Renal cortical epithelial cell (primary cell): Measurements from ENCODE around the gene BAG5. TPM values are rescaled to one million over a fixed set of nuclear protein-coding genes. Genes with fewer than 3 reads are reported as not detected.

Experiments used
- DNase-seq: peaks from one replicate; pipeline ENCODE4 v3.0.0-alpha.2; 2011; ENCODE audit warnings: low read depth
- total RNA-seq: library from RNA; depleted of rRNA; stranded (reverse); fragments of >200 nt; gene quantifications from 2 replicates; pipeline ENCODE4 v1.2.3, GENCODE V29; 2014

BAG5 gene
- total RNA-seq, 1 donor from 2014 or later = 78.4 TPM

DNA sequence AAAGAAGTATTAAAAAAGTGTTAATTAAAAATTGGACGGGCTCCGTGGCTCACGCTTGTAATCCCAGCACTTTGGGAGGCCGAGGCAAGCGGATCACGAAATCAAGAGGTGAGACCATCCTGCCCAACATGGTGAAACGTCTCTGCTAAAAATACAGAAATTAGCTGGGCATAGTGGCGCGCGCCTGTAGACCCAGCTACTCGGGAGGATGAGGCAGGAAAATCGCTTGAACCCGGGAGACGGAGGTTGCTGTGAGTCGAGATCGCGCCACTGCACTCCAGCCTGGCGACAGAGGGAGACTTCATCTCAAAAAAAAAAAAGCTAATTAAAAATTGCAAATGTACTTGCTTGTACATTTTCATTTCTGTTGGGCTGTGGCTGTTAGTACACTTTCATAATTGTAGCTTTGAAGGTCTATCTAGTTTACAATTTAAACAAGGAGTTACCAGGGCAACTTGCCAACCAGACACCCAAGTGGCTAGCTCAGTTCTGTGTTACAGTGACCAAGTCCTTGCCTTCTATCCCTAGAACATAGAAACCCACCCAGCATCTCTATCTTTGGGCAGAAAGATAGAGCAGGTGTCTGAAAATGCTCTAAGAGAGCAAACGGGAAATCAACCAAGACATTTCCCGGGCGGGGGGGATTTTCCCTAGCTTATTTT, 1.5 kb upstream of the BAG5 start:
- DNase-seq = no peak

DNA sequence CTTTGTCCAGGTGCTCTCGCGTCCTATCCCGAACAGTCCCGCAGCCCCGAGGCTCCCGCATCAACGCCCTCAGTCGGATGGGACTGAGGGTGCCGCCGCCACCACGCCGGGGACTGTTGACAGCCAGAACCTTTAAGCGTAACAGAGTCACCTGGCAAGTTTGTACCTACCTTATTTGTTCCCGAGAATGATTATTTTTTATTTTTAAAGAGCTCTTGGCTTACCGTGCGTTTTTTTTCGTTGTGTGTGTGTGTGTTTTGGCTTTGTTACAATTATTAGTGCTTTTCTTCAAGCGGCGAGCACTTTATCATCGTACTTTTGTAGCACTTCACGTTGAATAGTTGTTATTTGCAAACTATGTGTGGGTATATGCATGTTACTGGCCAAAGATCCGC, 766 bp upstream of the BAG5 start:
- DNase-seq = no peak

DNA sequence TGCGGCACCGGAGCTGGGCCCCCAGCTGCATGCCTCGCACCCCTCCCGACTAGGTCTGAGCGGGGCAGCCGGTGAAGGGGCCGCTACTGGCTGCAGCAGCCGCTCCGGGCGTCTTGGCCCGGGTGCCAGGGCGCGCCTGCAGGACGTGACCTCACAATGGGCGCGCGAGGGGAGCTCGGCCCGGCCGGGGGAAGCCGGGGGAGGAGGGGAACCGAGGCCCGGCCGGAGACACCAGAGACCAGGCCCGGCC, 353 bp downstream of the BAG5 start:
- DNase-seq = no peak

DNA sequence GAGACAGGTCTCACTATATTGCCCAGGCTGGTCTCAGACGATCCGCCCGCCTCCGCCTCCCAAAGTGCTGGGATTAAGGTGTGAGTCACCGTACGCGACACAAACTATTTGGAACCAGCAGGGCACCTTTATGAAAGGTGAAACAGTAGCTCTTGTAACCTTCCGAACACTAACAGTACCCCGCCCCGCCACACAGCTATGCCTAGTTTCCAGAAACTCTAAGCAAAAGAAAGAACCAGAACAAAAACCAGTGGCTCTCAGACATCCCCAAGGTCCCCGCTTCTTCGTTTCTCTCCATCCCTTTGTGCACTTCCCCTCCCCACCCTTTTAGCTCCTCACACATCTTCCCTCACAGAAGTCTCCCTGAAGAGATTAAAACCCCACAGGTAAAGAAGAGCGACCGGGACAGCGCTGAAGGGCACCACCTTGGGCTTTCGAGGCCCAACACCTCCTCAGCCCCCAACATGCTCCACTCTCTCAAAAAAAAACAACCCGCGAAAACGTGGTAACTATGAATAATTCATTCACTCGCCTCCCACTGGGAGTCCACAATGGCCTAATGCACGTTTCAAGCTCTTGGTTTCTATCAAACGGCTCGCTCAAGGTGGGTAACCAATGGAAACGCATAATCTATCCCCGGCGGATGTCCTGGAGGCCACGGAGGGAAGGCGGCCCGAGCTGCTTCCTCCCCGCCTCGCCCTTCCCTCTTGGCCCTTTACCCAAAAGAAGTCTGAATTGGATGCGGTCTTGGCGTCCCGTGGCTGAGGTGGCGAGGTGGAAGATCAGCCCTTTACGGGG, 877 bp downstream of the BAG5 start:
- DNase-seq = peak; percentile 33

DNA sequence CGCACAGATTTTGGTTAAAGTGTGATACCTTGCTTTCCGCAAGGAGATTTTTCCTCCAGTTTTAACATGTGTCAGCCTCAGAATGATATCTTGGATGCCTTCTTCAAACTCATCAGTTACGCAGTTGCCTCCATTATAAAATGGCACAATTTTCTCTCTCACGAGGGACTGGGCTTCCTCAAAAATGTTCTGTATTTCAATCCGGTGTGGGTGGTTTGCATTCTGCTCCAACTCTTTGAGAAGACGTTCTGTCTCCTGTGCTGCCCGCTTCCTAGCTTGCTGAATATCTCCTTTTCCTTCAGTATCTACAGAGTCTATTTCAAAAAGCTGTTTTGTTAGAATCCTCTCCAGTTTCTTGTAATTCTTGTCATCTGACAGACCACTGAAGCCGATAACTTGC, 1.8 kb downstream of the BAG5 start:
- DNase-seq = no peak

DNA sequence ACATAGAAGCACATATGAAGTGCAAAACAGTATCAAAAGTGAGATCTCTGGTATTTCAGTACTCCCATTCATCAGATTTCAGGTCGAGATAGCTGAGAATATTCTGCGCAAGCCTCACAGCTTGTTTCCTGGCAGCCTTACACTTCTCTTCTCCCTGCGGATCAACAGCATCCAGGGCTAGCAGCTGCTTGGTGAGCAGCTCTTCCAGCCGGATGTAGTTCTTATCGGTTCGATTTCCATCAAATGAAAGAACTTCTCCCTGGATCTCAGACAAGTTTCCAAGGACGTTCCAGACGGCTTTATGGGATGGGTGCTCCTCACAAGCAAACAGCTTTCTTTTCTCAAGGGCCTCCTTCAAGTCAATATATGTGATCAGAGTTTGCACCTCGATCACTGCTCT, 2.7 kb downstream of the BAG5 start:
- DNase-seq = no peak

DNA sequence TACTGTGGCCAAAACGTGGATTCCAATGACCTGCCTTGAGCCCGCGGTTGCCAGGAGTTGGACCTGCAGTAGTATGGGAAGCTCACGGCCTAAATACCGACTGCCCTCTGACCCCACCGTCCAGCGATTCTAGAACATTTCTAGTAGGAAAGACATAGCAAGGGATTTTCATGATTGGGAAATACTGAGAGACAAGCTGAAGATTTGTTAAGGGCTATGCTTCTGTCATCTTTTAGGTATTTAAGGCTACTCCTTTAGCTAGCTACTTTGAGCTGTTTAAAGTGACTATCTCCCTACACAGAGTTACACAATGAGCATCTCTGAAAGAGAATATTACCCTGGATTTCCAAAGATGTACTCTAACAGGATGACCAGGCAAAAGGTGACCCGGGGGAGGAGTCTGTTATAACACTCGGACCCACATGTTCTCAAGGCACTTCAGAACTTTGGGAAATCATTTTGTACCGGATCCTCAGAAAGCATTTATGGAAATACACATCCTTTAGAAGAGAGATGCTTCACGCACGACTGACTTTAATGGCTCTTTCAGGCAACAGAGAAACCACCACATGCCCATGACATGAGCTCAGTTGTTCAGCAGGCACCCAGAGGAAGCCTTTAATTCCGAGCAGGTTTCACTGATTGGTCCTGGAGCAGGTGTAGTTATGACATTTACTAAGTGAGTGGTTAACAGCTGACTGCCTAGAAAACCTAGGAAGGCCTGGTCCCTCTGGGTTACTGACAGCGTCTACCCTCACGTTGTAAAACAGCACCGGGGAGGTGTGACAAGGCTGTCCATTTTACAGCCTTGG, 4.2 kb downstream of the BAG5 start:
- peak; percentile 100 for DNase-seq

DNA sequence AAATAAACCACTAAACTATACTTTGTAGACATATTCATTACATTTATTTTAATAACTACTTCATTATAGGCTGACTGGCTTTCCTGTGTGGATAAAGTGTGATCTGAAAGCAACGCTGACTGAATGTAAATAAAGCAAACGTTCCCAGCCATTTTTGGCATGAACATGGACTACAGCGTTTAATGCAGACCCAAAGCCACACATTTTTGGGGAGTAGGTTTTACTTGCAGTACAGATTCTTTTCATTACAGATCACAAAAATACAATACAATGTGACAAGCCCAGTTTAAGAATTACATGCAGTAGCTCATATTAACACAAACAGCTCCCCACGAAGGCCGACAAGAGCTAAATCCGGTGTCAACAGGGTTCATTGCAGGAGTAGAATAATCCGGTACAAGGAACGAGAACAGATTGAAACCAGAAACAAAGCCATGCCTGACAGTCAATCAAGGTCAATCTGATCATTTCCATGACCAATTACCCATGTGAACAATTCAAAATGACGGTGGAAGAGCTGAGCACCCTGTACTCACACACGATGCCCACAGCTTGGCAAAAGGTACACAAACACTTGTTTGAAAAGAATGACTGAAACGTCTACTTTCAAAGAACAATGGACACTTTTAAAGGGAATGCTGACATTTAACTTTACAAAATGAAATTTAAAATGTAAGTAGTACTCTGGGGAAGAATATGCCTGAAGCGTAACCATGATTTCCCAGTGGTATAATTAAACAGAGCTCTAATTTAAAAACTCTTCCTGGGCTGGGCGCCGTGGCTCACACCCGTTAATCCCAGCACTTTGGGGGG, 5.3 kb downstream of the BAG5 start:
- DNase-seq = no peak

DNA sequence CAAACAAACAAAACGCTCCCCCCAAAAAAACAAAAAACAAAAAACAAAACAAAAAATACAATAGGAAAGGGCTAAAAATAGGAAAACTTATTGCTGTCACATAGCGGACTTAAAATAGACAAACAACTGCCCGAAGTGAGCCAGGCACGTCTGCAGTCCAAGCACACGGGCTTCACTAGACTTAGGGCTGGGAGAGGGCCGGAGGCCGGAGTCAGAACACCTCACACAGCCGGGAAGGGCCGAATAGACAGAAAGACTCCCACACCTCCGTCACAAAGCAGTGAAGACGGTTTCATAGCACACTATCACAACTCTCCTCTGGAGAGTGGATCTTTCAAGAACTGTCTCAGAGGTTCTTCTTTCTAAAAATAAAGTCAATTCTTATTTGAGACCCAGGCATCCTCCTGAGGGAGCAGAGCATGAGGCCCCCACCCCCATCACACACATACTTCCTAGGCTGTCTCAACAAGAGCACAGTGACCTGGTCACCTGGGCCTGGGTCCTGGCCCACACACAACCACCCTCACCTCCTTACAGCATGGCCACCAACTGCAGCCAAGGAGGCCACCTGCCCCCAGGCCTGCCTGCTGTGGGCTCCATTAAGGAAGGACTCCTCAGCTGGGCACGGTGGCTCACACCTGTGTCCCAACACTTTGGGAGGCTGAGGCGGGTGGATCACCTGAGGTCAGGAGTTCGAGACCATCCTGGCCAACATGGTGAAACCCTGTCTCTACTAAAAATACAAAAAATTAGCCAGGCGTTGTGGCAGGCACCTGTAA, 6.7 kb downstream of the BAG5 start:
- DNase-seq = no peak

DNA sequence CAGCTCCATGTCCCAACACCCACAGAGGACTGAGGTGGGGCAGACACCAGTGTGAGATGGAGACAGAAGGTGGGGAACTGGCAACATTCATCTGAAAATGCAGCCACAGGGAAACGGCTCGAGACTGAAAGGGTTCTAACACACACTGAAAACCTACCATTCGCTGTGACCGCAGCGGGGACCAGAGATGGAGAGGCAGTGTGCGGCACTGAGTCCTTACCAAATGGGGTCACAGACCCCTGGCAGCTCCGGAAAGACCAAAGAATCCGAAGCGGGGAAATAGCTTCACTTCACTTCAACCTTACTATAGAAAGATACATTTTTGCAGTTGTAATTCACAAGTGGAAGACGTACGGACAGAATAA, 9.6 kb downstream of the BAG5 start:
- no peak for DNase-seq

DNA sequence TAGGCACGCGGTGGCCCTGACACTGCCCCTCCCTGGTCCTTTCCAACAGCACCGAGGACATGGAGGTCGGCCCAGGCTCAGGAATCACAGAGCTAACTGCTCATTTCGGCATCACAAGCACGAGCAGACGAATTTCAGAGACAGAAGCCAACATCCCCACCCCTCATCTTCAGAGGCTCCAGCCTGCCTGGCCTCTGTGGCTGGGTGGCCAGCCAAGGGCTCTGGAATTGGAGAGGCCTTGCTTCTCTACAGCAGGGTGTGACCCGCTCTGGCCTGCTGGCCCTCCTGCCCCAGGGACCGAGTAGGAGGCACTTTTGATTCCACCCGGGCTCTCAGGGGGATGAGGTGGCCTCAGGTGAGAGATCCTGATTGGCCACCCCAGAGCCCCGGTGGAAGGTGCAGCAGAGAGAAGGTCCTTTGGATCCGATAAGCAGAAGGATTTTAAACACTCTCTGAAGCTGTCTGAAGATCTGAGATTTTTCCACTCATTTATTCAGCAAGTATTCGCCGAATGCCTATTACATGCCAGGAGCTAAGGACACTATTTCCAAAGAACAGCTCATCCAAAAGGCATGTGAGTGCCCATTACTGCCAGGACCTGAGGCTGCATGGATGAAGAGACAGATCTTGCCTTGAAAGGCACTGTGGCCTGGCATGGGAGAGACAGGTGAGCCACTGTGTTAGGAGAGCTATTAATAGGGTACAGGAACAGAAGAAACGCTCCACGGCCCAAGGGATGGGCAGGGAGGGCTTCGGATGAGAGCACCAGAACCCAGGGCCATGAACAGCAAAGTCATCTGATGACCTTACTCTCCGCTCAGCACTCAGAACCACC, 10.2 kb downstream of the BAG5 start:
- DNase-seq = peak; percentile 97

DNA sequence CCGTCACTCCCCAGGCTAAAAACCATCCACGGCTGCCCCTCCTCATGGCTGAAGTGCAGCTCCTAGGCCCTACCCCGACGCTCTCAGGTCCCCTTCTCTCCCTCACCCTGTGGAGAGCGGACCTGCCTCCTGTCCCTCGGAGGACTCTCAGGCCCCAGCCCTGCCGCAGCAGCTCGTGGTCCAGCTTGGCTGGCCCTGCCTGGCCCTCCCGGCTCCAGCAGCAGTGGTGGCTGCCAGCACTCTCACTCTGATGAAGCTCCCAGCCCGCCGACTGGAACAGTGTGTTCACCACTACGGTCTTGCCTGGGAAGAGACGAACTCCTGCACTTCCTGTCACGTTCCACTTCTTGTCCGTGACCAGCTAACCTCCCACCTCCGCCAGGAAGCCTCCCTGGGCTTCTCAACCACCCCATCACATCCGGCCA, 11.1 kb downstream of the BAG5 start:
- peak; percentile 60 for DNase-seq

DNA sequence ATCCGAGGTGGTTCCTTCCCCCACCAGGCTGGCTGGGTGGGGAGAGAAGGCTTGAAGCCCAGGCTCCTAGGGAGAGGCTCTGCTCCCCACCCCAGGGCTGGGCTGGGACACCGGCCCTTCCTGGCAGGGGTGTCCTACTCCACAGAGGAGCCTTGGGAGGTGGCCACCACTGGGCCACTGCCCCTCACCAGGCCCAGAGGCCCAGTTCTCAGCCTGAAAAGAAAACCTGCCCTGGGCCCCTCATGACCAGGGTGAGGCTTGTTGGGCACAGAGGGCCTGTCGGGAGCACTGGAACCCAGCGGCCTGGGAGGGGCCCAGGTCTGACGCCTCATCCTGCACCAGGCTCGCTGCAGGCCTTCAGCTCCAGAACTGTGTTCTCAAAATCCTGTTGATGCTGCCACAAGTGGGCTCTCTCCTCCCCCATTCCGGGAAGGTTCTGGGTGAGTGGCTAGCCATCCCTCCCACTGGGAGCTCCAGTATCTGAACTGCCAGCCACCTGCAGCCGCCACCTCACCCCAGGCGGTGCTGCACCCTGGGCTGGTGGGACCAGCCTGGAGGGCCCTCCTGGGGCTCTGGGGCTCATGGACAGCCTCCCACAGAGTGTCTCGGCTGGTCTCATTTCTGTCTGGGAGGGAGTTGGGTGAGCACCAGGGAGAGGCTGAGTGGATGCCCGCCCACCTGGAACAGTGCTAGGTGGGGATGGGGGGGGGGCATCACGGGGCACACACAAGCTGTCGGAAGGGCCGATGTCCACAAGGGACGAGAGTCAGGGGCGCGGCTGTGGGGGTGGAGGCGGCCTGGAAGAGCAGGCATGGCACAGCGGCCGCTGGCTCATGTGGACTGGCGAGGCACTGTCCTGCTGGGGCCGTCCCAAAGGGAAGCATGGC, 11.8 kb downstream of the BAG5 start:
- peak; percentile 83 for DNase-seq

DNA sequence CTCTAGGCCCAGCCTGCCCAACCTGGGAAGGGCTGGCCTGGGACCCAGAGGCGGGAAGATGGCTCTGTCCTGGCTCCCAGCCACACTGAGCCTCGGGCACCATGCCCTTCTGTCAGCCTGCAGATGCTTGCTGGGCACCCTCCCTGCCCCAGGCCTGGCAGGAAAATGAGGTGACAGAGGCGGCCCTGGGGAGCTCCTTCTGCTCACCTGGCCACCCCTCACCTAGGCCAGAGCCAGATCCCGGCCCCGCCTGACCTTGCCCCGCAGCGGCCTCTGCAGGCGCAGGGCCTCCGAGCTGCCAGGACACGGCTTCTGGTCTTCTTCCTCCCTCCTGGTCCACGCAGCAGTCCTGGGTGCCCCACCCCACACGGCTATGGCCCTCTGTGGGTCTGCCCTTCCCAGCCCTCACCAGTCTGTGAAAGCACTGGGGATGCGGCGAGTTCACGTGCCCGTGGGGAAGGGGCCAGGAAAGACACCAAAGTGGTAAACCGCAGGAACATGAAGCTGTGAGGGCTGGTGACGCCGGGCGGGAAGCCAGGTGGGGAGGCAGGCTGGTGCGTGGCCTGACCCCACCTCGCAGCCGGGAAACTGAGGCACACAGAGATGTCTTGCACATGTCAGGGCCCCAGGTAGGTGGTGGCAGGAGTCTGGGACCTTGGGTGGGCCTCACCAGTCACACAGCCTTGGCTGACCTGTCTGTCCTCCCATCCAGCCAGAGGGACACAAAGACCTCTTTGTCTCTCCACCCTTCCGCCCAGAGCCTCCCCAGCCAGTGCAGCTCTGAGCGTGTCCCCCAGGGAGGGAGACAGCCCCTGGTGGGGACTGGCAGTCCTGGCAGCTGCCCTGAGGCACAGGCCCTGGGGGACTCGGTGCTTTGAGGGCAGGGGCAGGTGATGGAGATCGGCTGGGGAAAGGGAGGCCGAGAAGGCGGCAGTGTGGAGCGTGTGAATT, 12.8 kb downstream of the BAG5 start:
- DNase-seq = no peak

DNA sequence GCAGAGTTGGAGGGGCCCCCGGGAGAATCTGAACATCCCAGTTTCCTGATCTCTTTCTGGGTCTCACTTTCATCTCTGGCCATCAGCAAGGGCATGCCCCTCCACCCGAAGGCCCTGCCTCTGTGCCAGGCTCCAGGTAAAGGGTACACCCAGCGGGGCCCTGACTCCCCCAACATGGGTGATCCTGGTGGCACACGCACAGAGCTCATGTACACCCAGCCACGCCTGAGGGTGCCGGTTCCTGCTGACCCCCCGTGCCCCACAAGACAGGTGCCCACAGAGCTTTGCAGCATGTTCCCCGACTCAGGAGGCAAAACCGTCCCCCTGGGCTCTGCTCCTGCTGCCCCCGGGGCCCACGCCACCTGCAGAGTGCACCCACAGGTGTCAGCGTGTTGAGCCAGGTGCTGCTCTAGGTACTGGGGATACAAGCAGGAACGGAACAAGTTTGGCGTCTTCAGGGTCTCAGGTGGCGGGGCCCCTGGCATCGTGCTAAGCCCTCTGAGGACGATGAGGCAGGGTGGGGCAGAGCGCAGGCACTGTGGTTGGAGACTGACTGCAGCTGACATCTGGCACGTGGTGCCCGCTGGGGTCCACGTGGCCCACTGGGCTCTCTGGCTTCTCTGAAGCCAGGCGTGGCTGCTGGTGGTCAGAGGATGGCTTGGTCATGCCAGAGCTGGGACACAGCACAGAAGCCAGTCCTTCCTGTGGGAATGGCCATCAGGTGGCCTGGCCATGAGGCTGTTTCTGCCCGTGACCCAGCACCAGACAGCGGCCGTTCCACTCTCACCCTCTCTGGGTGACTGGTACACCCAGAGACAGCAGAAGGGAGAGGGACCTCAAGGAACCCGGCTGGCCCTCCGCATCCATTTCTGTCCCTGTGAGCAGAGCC, 13.8 kb downstream of the BAG5 start:
- no peak for DNase-seq

DNA sequence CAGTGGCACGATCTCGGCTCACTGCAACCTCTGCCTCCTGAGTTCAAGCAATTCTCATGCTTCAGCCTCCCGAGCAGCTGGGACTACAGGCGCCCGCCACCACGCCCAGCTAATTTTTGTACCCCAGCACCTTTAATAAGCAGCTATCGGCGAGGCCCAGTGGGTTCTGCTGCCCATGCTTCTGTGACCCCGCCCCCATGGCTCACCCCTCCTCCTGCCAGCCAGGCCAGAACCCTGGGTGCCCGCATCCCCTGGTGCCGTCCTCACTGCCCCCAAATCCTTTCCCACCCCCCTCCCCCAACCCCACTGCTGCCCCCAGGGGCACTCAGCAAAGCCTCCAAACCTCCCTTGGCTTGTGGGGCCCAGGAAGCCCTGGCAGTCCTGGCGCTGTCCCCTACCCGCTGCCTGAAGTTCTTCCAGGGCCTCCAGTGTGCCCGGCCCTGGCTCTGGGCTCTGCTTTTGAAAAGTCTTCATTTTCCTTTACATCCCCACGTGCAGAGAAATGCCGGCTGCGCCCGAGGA, 14.5 kb downstream of the BAG5 start:
- no peak for DNase-seq

DNA sequence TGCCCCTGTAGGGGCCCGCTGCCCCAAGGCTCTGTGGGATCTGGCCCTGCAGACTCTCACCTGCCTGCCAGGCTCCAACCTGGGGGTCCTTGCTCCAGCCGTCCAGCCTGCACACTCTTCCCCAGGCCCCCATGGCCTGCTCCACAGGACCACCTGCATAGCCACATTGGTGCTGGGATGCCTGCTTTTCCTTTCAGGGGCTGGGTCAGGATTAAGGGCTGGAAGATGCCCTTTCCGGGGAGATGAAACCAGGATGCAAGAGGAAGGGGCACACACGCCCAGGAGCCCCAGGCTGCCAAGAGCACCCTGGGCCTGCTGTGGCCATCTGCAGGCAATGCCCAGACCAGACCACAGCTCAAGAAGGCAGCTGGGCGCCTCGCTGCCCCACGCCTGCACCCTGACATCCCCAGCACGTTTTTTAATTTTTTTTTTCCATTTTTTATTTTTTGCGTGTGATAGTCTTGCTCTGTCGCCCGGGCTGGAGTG, 15.0 kb downstream of the BAG5 start:
- DNase-seq = no peak
